Measurements from ENCODE around the gene LAMC1.

DNA sequence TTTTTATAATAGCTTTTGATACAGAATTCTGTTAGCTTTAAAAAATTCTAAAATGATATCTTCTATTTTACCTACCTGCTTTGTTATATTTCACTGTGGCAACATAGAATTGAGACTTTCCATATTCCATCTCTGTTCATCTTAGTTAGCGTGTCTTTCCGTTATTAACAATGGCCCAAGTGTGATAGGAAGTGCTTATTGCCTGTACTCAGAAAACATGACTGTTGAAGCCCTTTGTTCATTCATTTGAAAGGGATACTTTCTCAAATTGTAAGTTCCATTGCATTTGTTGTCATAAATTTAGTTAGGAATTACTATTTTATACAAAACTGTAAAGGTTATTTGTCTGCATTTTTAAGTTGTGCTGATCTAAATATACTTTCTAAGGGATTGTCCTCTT is 73.1 kb downstream of the LAMC1 start:
- TF ChIP-seq, protein P1, sequence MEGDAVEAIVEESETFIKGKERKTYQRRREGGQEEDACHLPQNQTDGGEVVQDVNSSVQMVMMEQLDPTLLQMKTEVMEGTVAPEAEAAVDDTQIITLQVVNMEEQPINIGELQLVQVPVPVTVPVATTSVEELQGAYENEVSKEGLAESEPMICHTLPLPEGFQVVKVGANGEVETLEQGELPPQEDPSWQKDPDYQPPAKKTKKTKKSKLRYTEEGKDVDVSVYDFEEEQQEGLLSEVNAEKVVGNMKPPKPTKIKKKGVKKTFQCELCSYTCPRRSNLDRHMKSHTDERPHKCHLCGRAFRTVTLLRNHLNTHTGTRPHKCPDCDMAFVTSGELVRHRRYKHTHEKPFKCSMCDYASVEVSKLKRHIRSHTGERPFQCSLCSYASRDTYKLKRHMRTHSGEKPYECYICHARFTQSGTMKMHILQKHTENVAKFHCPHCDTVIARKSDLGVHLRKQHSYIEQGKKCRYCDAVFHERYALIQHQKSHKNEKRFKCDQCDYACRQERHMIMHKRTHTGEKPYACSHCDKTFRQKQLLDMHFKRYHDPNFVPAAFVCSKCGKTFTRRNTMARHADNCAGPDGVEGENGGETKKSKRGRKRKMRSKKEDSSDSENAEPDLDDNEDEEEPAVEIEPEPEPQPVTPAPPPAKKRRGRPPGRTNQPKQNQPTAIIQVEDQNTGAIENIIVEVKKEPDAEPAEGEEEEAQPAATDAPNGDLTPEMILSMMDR (IDR thresholded peaks at IDR 0.05), result no peak
- TF ChIP-seq POLR2A (IDR thresholded peaks at IDR 0.05), result no peak

Data from lower leg skin (tissue), 3 donors.